K562 (cell line): Measurements from ENCODE around the gene GBF1. TPM values are rescaled to one million over a fixed set of nuclear protein-coding genes. Genes with fewer than 3 reads are reported as not detected.
A peak's percentile ranks its signal among the peaks of the same experiment; 100 is the strongest.

ENCODE experiments used
- ATAC-seq: fragments of 200-7000 bp; cut with Tn5 transposase; 3 replicates; pipeline ENCODE4 v1.9.1; 2020; ENCODE audit warnings: moderate library complexity
- BruUV-seq: library from RNA; stranded (reverse); fragments of 400-500 nt; replicated peaks from 2 replicates; lab custom pipeline; 2021; lab: Mats Ljungman, UMichigan
- CTCF ChIA-PET: fragments of 300-600 bp; formaldehyde crosslinking; extraction: SDS; loops from one replicate; lab custom pipeline; 2021; ENCODE audit warnings: low intra/inter-chr PET ratio; lab: Yijun Ruan, JAX
- POLR2A ChIA-PET: fragments of 300-600, 350-650 bp; sonication (Branson Sonifier 250); formaldehyde crosslinking; extraction: SDS; loops from one replicate; lab custom pipeline; 2021; ENCODE audit warnings: antibody characterized with exemption, inconsistent platforms; lab: Yijun Ruan, JAX
- DNase-seq, 4 experiments: peaks; one replicate each; pipeline versions ENCODE4 v3.0.0 to v3.0.0-alpha.2; 2011 to 2018; ENCODE audit warnings: low spot score in 3 of 4, mixed read lengths in 3 of 4; ENCODE audit errors: extremely low read depth in 1 of 4
- FAIRE-seq: peaks from 2 replicates; lab custom pipeline; 2011; peaks lifted over from hg19 to GRCh38; lab: Jason Lieb, UNC
- H2AFZ ChIP-seq: 2 replicates; pipeline ENCODE4 v1.6.0; 2011; ENCODE audit warnings: low read depth, low read length, control low read depth, inconsistent platforms
- H3K27ac ChIP-seq: fragments of 200-600 bp; 3 replicates; pipeline ENCODE4 v1.8.0; 2011; ENCODE audit warnings: low read depth, mild to moderate bottlenecking, control low read depth, inconsistent platforms, low read length, moderate library complexity, mixed read lengths; ENCODE audit errors: extremely low read depth
- H3K27me3 ChIP-seq, 2 experiments: fragments of 300-600 bp in 1 of 2; 2 replicates in 1 of 2; 3 replicates in 1 of 2; pipeline versions ENCODE4 v1.6.0 to v1.8.0; 2011; ENCODE audit warnings: inconsistent platforms in 2 of 2, low read length in 2 of 2, mild to moderate bottlenecking in 1 of 2, mixed read lengths in 1 of 2, moderate library complexity in 1 of 2; ENCODE audit not compliant: control insufficient read depth in 2 of 2, insufficient read depth in 2 of 2
- H3K36me3 ChIP-seq: fragments of 300-600 bp; 3 replicates; pipeline ENCODE4 v1.8.0; 2011; ENCODE audit warnings: mild to moderate bottlenecking, low read length, inconsistent platforms; ENCODE audit not compliant: control insufficient read depth, insufficient read depth
- H3K4me1 ChIP-seq, 2 experiments: fragments of 200-600 bp in 1 of 2; replicated peaks in 1 of 2; 2 replicates in 1 of 2; 3 replicates in 1 of 2; pipeline versions ENCODE4 v1.5.1 to v1.8.0; 2011; ENCODE audit warnings: inconsistent platforms in 2 of 2, low read length in 2 of 2, mild to moderate bottlenecking in 1 of 2, mixed read lengths in 1 of 2, moderate library complexity in 1 of 2; ENCODE audit not compliant: control insufficient read depth in 2 of 2, insufficient read depth in 2 of 2
- H3K4me2 ChIP-seq: 2 replicates; pipeline ENCODE4 v1.6.1; 2011; ENCODE audit warnings: low read length, control low read depth, inconsistent platforms, mixed read lengths; ENCODE audit not compliant: insufficient read depth
- H3K4me3 ChIP-seq: fragments of 200-600 bp; sonication (generic), shearing (Covaris generic); 2 replicates; pipeline ENCODE4 v1.5.1; 2016; ENCODE audit warnings: control low read depth, inconsistent platforms
- H3K79me2 ChIP-seq: fragments of 200-600 bp; 3 replicates; pipeline ENCODE4 v1.8.0; 2011; ENCODE audit warnings: low read length, inconsistent platforms; ENCODE audit not compliant: control insufficient read depth, insufficient read depth
- H3K9ac ChIP-seq, 2 experiments: 2 replicates each; pipeline versions ENCODE4 v1.6.0 to v1.6.1; 2011; ENCODE audit warnings: low read depth in 2 of 2, low read length in 2 of 2, control low read depth in 1 of 2, inconsistent platforms in 1 of 2, mild to moderate bottlenecking in 1 of 2, mixed read lengths in 1 of 2; ENCODE audit not compliant: insufficient read depth in 1 of 2
- H3K9me1 ChIP-seq: one replicate; pipeline ENCODE4 v1.6.0; 2011; ENCODE audit warnings: inconsistent platforms, mild to moderate bottlenecking, low read length, moderate library complexity; ENCODE audit not compliant: control insufficient read depth, insufficient read depth
- H3K9me3 ChIP-seq: replicated peaks from 2 replicates; pipeline ENCODE4 v1.5.1; 2011; ENCODE audit warnings: low read depth, low read length, inconsistent platforms; ENCODE audit not compliant: control insufficient read depth, insufficient read depth
- H4K20me1 ChIP-seq: replicated peaks from 2 replicates; pipeline ENCODE4 v1.6.1; 2011; ENCODE audit warnings: low read length, inconsistent platforms, mixed read lengths; ENCODE audit not compliant: control insufficient read depth, insufficient read depth
- CBFA2T3 ChIP-seq: fragments of 450-650 bp; IDR thresholded peaks from 2 replicates; pipeline ENCODE4 v1.6.1; 2017
- DNMT1 ChIP-seq: fragments of 450-650 bp; IDR thresholded peaks from 2 replicates; pipeline ENCODE4 v1.6.1; 2016; ENCODE audit warnings: antibody characterized with exemption, mild to moderate bottlenecking
- EHMT2 ChIP-seq: fragments of 450-650 bp; IDR thresholded peaks from 2 replicates; pipeline ENCODE4 v1.6.1; 2018; ENCODE audit warnings: antibody characterized with exemption
- FIP1L1 ChIP-seq: fragments of 200-400 bp; formaldehyde crosslinking; IDR thresholded peaks from 2 replicates; pipeline ENCODE4 v1.6.1; 2018; ENCODE audit warnings: mild to moderate bottlenecking, low read depth, low read length; ENCODE audit not compliant: poor library complexity, severe bottlenecking
- HLTF ChIP-seq: fragments of 450-650 bp; IDR thresholded peaks from 2 replicates; pipeline ENCODE4 v1.6.1; 2016
- JUND ChIP-seq, 2 experiments: IDR thresholded peaks; 2 replicates in 1 of 2; 3 replicates in 1 of 2; pipeline ENCODE4 v1.6.1; 2011; ENCODE audit warnings: borderline replicate concordance in 2 of 2, low read depth in 2 of 2, low read length in 2 of 2, improper control_type of control experiment in 1 of 2, missing biosample characterization in 1 of 2, missing genetic modification characterization in 1 of 2, missing genetic modification reagents in 1 of 2
- LCOR ChIP-seq: sonication (generic); formaldehyde crosslinking; IDR thresholded peaks from 2 replicates; pipeline ENCODE4 v1.8.0; 2022; ENCODE audit warnings: mild to moderate bottlenecking, missing genetic modification reagents
- NCOA2 ChIP-seq, 2 experiments: fragments of 450-650 bp; IDR thresholded peaks; 2 replicates each; pipeline ENCODE4 v1.6.1; 2018; ENCODE audit warnings: mild to moderate bottlenecking in 2 of 2, moderate library complexity in 1 of 2; ENCODE audit not compliant: partially characterized antibody in 2 of 2
- POLR2G ChIP-seq: fragments of 200-400 bp; formaldehyde crosslinking; IDR thresholded peaks from 2 replicates; pipeline ENCODE4 v1.6.1; 2017; ENCODE audit warnings: low read depth, mild to moderate bottlenecking, antibody characterized with exemption, low read length, moderate library complexity
- ZNF785 ChIP-seq: fragments of 250-450 bp; sonication (Bioruptor Pico); IDR thresholded peaks from 2 replicates; pipeline ENCODE4 v1.4.0; 2020; ENCODE audit warnings: mild to moderate bottlenecking
- WGBS: fragments of 100-300 bp; shearing (Covaris generic); methylation state at CpG from one replicate; pipeline ENCODE4 v1.1.6; 2016; ENCODE audit warnings: low coverage, mixed read lengths; ENCODE audit not compliant: insufficient coverage; ENCODE audit errors: missing lambda C conversion rate; 5-methylcytosine and 5-hydroxymethylcytosine counted together
- in situ Hi-C: fragments of 300-500 bp; cut with MboI; formaldehyde crosslinking; loops from 4 replicates; pipeline ENCODE4 v1.15.0; 2018; ENCODE audit warnings: inconsistent platforms, mixed read lengths
- intact Hi-C: fragments of 100-400 bp; cut with micrococcal nuclease; formaldehyde crosslinking; loops from 2 replicates; pipeline ENCODE4 v1.14.2; 2022
- polyA plus RNA-seq, 8 experiments: library from polyadenylated mRNA; depleted of rRNA in 4 of 8; stranded (reverse) in 5 of 8; unstranded in 3 of 8; fragments of >200 nt; fragmentation: Nextera tagmentation in 2 of 8; fragmentation: Illumina TruSeq in 1 of 8; extraction: Ambion mirVana in 2 of 8; extraction: Trizol in 1 of 8; gene quantifications; 2 replicates each; pipeline versions ENCODE4 v1.2.1 to v1.2.3, GENCODE V29; 2011 to 2014; ENCODE audit warnings: inconsistent platforms in 1 of 8, missing spikeins in 1 of 8
- total RNA-seq, 7 experiments: library from RNA; depleted of rRNA in 6 of 7; stranded (reverse); fragments of >200 nt in 6 of 7; fragmentation: Illumina TruSeq in 2 of 7; extraction: Trizol in 2 of 7; gene quantifications; 2 replicates each; pipeline versions ENCODE4 v1.2.1 to v1.2.3, GENCODE V29; 2011 to 2021; ENCODE audit warnings: low replicate concordance in 1 of 7
- TF ChIP-seq, protein P1 (sequence below): fragments of 450-650 bp; conservative IDR thresholded peaks from 2 replicates; pipeline ENCODE4 v1.6.1; 2016; ENCODE audit warnings: missing genetic modification characterization, low read depth, mild to moderate bottlenecking, control low read depth, missing compliant biosample characterization
- TF ChIP-seq, protein P2 (sequence below): fragments of 250-450 bp; sonication (Bioruptor Pico); IDR thresholded peaks from 2 replicates; pipeline ENCODE4 v1.8.0; 2022; ENCODE audit warnings: inconsistent platforms, mild to moderate bottlenecking, moderate library complexity, borderline replicate concordance
- TF ChIP-seq, protein P3 (sequence below): fragments of 450-650 bp; formaldehyde crosslinking; IDR thresholded peaks from 2 replicates; pipeline ENCODE4 v1.4.0; 2020; ENCODE audit warnings: mild to moderate bottlenecking, moderate library complexity
- TF ChIP-seq, protein P4 (sequence below): sonication (generic); formaldehyde crosslinking; IDR thresholded peaks from 2 replicates; pipeline ENCODE4 v1.9.0; 2022; ENCODE audit warnings: mild to moderate bottlenecking, missing genetic modification reagents

The GBF1 gene
- total and polyA plus RNA-seq, 9 of the 15 experiments (the other 6 are each of a cell fraction or from before 2014, with no cell fraction given), result 0.69 to 28.0 (median 10.3) TPM

DNA sequence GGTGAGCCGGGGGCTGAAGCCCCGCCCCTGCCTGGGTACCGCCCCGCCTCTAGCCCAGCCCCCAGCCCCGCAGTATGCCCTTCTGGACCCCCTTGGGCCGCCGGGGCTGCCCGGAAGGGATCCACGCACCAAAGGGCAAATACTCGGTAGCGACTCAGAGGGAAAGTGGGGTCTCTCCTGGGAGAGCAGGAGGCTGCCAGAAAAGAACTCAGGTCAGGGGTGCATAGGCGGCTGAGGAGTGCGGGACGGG is 176.1 kb downstream of the GBF1 start (continued):
- TF ChIP-seq JUND (IDR thresholded peaks at IDR 0.05; ENCODE audit: borderline replicate concordance, low read depth, low read length) (no peak), JUND (tag; IDR thresholded peaks at IDR 0.05; ENCODE audit: borderline replicate concordance, low read depth, low read length) (no peak), NCOA2 (IDR thresholded peaks at IDR 0.05; ENCODE audit: partially characterized antibody in 2 of 2) (no peak), EHMT2 (no peak), HLTF (no peak)
- TF ChIP-seq, protein P1, sequence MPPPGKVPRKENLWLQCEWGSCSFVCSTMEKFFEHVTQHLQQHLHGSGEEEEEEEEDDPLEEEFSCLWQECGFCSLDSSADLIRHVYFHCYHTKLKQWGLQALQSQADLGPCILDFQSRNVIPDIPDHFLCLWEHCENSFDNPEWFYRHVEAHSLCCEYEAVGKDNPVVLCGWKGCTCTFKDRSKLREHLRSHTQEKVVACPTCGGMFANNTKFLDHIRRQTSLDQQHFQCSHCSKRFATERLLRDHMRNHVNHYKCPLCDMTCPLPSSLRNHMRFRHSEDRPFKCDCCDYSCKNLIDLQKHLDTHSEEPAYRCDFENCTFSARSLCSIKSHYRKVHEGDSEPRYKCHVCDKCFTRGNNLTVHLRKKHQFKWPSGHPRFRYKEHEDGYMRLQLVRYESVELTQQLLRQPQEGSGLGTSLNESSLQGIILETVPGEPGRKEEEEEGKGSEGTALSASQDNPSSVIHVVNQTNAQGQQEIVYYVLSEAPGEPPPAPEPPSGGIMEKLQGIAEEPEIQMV (tag), result no peak

DNA sequence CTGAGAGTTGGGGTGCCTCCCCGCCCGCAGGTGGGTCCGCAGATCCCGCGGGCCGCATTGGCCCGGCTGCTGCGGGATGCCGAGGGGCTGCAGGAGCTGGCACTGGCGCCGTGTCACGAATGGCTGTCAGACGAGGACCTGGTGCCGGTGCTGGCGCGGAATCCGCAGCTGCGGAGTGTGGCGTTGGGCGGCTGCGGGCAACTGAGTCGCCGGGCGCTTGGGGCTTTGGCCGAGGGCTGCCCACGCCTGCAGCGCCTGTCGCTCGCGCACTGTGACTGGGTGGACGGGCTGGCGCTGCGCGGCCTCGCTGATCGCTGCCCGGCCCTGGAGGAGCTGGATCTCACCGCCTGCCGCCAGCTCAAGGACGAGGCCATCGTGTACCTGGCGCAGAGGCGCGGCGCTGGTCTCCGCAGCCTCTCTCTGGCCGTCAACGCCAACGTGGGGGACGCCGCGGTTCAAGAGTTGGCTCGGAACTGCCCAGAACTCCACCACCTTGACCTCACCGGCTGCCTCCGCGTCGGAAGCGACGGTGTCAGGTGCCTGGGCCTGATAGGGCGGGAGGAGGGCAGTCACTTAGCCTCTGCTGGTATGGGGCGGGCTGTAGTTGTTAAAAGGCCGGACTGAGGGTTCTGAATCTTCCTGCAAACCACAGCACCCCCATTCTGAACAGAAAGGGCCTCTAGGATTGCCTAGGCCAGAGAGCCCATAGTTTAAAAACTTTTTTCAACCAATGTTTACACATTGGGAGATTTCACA is 176.6 kb downstream of the GBF1 start:
- DNase-seq, result peak; percentile 54 to 83 (median 60)
- Histone ChIP-seq H4K20me1 (no peaks in the 10 kb centered on the region), H3K4me2 (peak overlapping the region; percentile 74), H3K27ac (peak overlapping the region; percentile 80), H3K79me2 (peaks cover 25% of the 10 kb centered on the region), H3K9ac (peak overlapping the region; percentile 65 to 96), H3K27me3 (no peaks in the 10 kb centered on the region), H3K4me1 (peaks cover 12 to 53% of the 10 kb centered on the region in 2 experiments; a peak in 4 of 5 replicates), H3K36me3 (peaks cover 17% of the 10 kb centered on the region; the same call in 2 of the 3 replicates), H2AFZ (peak overlapping the region; percentile 87), H3K9me3 (no peaks in the 10 kb centered on the region), H3K4me3 (peak overlapping the region; percentile 93), H3K9me1 (no peaks in the 10 kb centered on the region)
- intact Hi-C loops, result loop anchor here (1.0 to 5.0 kb wide), 3 partner anchors 27 to 57 kb away; partner anchors contain the start of gene NFKB2
- in situ Hi-C loops, result no loop called here
- POLR2A ChIA-PET, result interaction anchor here (0.6 to 5.3 kb wide), 14 partner anchors 9 to 1739 kb away, joined by 3 to 34 read pairs (median 4); partner anchors contain the start of genes C10orf95, CUEDC2, GBF1 and PITX3
- peak; percentile 83 for FAIRE-seq
- ATAC-seq, result peak; percentile 69
- BruUV-seq, result TSS peak; percentile 37
- WGBS, result 0% methylated on average over 22 of the region's 62 CpGs
- CTCF ChIA-PET, result no interaction called here
- TF ChIP-seq POLR2G (peak; percentile 67), ZNF785 (no peak), CBFA2T3 (peak; percentile 52), DNMT1 (no peak), FIP1L1 (peak; percentile 68), LCOR (0 out of 2 replicates have a peak, but pooled peaks have one; percentile 15)
- TF ChIP-seq, protein P2, sequence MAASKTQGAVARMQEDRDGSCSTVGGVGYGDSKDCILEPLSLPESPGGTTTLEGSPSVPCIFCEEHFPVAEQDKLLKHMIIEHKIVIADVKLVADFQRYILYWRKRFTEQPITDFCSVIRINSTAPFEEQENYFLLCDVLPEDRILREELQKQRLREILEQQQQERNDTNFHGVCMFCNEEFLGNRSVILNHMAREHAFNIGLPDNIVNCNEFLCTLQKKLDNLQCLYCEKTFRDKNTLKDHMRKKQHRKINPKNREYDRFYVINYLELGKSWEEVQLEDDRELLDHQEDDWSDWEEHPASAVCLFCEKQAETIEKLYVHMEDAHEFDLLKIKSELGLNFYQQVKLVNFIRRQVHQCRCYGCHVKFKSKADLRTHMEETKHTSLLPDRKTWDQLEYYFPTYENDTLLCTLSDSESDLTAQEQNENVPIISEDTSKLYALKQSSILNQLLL (CRISPR knock-in tag), result no peak
- TF ChIP-seq, protein P3, sequence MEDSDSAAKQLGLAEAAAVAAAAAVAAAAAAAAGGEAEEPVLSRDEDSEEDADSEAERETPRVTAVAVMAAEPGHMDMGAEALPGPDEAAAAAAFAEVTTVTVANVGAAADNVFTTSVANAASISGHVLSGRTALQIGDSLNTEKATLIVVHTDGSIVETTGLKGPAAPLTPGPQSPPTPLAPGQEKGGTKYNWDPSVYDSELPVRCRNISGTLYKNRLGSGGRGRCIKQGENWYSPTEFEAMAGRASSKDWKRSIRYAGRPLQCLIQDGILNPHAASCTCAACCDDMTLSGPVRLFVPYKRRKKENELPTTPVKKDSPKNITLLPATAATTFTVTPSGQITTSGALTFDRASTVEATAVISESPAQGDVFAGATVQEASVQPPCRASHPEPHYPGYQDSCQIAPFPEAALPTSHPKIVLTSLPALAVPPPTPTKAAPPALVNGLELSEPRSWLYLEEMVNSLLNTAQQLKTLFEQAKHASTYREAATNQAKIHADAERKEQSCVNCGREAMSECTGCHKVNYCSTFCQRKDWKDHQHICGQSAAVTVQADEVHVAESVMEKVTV, result no peak
- TF ChIP-seq, protein P4, sequence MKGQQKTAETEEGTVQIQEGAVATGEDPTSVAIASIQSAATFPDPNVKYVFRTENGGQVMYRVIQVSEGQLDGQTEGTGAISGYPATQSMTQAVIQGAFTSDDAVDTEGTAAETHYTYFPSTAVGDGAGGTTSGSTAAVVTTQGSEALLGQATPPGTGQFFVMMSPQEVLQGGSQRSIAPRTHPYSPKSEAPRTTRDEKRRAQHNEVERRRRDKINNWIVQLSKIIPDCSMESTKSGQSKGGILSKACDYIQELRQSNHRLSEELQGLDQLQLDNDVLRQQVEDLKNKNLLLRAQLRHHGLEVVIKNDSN (CRISPR knock-in tag), result peak; percentile 9; the same call in 1 of the 2 replicates
